Endothelial cell of umbilical vein (primary cell): Measurements from ENCODE around the gene BLM.

Experiments
- EZH2 ChIP-seq: IDR thresholded peaks from 2 replicates; pipeline ENCODE4 v1.6.1; 2012; ENCODE audit warnings: borderline replicate concordance, low read depth, mild to moderate bottlenecking, moderate library complexity, low read length, inconsistent platforms; ENCODE audit not compliant: severe bottlenecking
- FOS ChIP-seq: IDR thresholded peaks from 2 replicates; pipeline ENCODE4 v1.6.1; 2011; ENCODE audit warnings: mild to moderate bottlenecking, low read length, moderate library complexity, borderline replicate concordance; ENCODE audit not compliant: insufficient read depth
- GATA2 ChIP-seq: IDR thresholded peaks from 2 replicates; pipeline ENCODE4 v1.7.0; 2011; ENCODE audit warnings: low read depth, mild to moderate bottlenecking, moderate library complexity, mixed read lengths, low read length; ENCODE audit not compliant: insufficient read length, insufficient read depth
- MYC ChIP-seq: IDR thresholded peaks from one replicate; pipeline ENCODE4 v1.6.1; 2011; ENCODE audit warnings: mild to moderate bottlenecking, low read depth, low read length
- POLR2A ChIP-seq: IDR thresholded peaks from 2 replicates; pipeline ENCODE4 v1.6.1; 2012; ENCODE audit warnings: low read depth, mild to moderate bottlenecking, control low read depth, low read length
- POLR2AphosphoS5 ChIP-seq: IDR thresholded peaks from 2 replicates; pipeline ENCODE4 v1.6.1; 2012; ENCODE audit warnings: low read depth, mild to moderate bottlenecking, control low read depth, low read length, moderate library complexity; ENCODE audit not compliant: insufficient read depth
- TF ChIP-seq, protein P1 (sequence below), 2 donors: IDR thresholded peaks; 1 replicate in 1 of 2; 2 replicates in 1 of 2; pipeline ENCODE4 v1.5.1; 2011; ENCODE audit warnings: low read length in 2 of 2, mild to moderate bottlenecking in 2 of 2, moderate library complexity in 2 of 2, control low read depth in 1 of 2, inconsistent platforms in 1 of 2, low read depth in 1 of 2; ENCODE audit not compliant: insufficient read depth in 1 of 2; ENCODE audit errors: extremely low read depth in 1 of 2
- TF ChIP-seq, protein P2 (sequence below): IDR thresholded peaks from 2 replicates; pipeline ENCODE4 v1.6.1; 2011; ENCODE audit not compliant: insufficient read depth, insufficient read length

DNA sequence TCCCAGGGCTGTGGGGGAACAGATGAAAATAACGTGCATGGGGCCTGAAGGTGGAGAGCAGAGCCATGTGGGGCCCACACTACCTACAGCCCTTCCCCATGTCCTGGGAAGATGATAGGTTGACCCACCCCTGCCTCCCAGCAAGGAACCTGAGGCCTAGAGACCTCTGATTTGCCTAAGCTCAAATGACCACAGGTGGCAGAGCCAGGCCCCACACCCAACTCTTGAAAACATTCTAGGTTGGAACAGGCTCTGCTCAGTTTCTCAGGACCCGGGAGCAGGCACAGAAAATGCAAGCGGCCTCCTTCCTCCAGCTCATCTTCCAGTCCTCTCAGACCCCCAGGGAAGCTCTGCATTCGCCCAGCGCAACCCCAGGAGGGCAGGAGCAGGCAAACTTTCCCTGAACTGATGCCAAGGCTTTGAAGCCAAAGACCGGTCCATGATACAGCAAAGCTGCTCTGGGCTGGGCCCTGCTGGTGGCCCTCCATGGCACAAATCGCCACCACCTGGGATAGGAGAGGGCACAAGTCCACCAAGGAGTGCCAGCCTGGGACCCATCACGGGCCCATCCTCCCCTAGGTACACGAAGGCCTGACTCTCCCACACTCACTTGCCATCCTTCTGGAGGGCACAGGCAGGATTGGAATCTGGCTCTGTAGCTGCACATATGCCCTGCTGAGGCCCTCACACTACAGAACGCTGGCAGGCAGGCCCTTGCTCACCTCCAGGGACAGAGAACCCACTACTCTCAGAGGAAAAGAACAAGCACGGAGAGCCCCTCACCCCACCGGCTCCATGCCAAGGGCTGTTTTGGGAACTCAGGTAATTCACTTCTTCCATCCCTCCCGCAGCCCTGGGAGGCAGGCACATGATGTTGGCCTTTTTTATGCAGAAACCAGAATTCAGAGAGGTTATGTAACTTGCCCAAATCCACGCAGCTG is 100.2 kb downstream of the BLM start:
- TF ChIP-seq, protein P1, sequence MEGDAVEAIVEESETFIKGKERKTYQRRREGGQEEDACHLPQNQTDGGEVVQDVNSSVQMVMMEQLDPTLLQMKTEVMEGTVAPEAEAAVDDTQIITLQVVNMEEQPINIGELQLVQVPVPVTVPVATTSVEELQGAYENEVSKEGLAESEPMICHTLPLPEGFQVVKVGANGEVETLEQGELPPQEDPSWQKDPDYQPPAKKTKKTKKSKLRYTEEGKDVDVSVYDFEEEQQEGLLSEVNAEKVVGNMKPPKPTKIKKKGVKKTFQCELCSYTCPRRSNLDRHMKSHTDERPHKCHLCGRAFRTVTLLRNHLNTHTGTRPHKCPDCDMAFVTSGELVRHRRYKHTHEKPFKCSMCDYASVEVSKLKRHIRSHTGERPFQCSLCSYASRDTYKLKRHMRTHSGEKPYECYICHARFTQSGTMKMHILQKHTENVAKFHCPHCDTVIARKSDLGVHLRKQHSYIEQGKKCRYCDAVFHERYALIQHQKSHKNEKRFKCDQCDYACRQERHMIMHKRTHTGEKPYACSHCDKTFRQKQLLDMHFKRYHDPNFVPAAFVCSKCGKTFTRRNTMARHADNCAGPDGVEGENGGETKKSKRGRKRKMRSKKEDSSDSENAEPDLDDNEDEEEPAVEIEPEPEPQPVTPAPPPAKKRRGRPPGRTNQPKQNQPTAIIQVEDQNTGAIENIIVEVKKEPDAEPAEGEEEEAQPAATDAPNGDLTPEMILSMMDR (IDR thresholded peaks at IDR 0.05; ENCODE audit: extremely low read depth in 1 of 2, insufficient read depth in 1 of 2, low read depth in 1 of 2, low read length in 2 of 2), result no peak
- TF ChIP-seq POLR2AphosphoS5, result no peak
- TF ChIP-seq MYC, result no peak
- TF ChIP-seq POLR2A, result no peak
- TF ChIP-seq, protein P2, sequence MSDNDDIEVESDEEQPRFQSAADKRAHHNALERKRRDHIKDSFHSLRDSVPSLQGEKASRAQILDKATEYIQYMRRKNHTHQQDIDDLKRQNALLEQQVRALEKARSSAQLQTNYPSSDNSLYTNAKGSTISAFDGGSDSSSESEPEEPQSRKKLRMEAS, result no peak
- no peak for TF ChIP-seq EZH2
- TF ChIP-seq GATA2, result no peak
- no peak for TF ChIP-seq FOS
